ENCODE results near the gene APOBEC3F.

APOBEC3F gene

DNA sequence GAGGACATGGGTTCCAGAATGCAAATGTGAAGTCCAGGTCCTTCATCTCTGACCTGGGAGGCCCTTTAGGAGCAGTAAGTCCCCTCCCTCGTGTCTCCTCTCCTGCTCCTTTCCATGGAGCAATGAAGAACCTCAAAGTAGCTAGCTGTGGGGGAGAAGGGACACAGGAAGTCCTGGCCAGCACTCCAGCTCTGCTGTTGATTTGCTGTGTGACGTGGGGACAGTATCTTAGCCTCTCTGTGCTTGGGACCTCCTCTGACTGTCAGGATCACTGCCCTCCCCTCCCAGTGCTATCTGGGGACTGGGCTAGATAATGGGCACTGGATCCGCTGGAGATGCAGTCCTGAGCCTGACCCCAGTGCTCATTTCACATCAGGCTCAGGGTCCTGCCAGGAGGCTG is 55.3 kb downstream of the APOBEC3F start:
- ChIA-PET CTCF (no interaction called here), POLR2A (no interaction called here)
- TF ChIP-seq, protein P1, sequence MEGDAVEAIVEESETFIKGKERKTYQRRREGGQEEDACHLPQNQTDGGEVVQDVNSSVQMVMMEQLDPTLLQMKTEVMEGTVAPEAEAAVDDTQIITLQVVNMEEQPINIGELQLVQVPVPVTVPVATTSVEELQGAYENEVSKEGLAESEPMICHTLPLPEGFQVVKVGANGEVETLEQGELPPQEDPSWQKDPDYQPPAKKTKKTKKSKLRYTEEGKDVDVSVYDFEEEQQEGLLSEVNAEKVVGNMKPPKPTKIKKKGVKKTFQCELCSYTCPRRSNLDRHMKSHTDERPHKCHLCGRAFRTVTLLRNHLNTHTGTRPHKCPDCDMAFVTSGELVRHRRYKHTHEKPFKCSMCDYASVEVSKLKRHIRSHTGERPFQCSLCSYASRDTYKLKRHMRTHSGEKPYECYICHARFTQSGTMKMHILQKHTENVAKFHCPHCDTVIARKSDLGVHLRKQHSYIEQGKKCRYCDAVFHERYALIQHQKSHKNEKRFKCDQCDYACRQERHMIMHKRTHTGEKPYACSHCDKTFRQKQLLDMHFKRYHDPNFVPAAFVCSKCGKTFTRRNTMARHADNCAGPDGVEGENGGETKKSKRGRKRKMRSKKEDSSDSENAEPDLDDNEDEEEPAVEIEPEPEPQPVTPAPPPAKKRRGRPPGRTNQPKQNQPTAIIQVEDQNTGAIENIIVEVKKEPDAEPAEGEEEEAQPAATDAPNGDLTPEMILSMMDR (IDR thresholded peaks at IDR 0.05; ENCODE audit: control extremely low read depth, extremely low read depth, low read depth, missing control alignments), result no peak
- DNase-seq (ENCODE audit: extremely low spot score), result no peak

DNA sequence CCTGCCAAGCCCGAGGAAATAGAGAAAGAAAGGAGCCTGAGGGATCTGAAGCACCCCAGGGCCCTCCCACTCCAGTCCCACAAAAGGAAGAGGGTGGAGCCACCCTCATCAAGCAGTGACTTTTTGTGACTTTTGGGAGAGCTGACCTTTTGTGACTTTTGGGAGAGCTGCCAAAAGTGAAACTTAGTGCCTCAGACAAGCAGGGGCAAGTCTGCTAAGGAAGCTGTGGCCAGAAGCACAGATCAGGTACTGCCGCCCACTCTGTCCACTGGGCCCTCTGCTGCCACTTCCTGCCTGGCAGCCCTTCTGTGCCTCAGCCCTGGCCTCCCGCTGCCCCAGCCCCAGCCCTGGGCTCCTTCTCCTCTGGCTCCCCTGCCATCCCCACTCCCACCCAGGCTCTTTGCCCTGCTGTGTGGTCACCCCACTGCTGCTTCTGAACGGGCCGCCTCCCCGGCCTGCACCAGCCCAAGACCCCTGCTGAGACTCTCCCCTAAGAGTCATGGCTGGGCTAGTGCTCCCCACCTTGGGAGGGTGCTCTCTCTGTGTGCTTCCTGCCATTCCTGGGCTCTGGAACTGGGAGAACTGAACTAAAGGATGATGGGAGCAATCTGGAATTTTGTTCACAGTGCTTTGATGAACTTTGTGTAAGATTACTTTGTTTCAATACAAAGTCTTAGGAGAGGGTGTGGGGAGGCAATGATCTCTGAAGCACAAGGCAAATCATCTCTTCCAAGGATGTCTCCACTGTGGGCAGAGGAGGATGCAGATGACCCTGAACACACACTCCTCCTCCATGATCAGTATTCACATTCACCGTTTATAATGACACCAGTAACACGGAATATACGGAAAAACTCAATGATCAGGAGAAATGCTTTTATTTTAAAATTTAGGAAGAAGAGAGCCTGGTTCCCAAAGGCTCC is 56.7 kb downstream of the APOBEC3F start, which contains the start of gene APOBEC3H:
Gene APOBEC3H, plus strand, starts transcription at position 147 of the 923 bp plus-strand sequence. CDS start 3,035 bp downstream, outside the sequence.
- CTCF ChIA-PET, result interaction anchor here (0.9 to 2.3 kb wide), 9 partner anchors 14 to 227 kb away, joined by 3 to 11 read pairs (median 3); no protein-coding TSS in a partner anchor
- TF ChIP-seq, protein P1 (IDR thresholded peaks at IDR 0.05; ENCODE audit: control extremely low read depth, extremely low read depth, low read depth, missing control alignments), result no peak
- POLR2A ChIA-PET, result no interaction called here
- DNase-seq (ENCODE audit: extremely low spot score), result peak; percentile 55

DNA sequence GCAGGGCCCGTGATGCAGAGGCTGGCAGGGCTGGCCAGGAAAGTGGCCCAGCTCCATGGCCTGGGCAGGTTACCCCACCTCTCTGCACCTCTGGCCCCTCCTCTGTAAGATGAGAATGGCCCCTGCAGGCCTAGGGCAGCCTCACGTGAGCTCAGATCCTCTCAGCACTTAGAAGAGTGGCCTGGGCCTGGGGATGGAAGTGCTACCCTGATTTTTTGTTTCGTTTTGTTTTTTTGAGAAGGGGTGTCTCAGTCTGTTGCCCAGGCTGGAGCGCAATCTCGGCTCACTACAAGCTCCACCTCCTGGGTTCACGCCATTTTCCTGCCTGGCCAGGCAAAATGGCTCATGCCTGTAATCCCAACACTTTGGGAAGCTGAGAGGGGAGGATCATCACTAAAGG is 57.4 kb downstream of the APOBEC3F start:
- TF ChIP-seq, protein P1 (IDR thresholded peaks at IDR 0.05; ENCODE audit: control extremely low read depth, extremely low read depth, low read depth, missing control alignments), result no peak
- ChIA-PET CTCF (interaction anchor here (0.9 to 2.3 kb wide), 11 partner anchors 13 to 228 kb away, joined by 3 to 11 read pairs (median 3); no protein-coding TSS in a partner anchor), POLR2A (interaction anchor here (0.6 kb wide), 1 partner anchor 1032 kb away, joined by 6 read pairs; no protein-coding TSS in a partner anchor)
- peak; percentile 62 for DNase-seq (ENCODE audit: extremely low spot score)

DNA sequence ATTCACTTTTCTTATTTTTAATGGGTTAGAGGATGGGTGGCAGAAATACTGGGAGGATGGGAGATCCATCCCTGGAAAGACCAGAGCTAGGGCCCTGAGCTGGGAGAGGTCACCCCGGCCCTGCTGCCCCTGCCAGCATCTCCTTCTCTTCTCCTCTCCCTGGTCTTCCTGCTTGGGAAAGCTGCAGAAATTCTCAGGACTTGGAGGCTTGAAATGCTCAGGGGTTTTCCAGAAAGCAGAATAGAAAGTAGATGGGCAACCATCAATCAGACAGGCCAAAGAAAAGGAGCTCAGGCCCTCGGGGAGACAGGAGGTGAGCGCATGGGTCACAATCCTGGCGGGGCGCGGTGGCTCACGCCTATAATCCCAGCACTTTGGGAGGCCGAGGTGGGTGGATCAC is 57.9 kb downstream of the APOBEC3F start:
- DNase-seq (ENCODE audit: extremely low spot score), result peak; percentile 23
- ChIA-PET CTCF (interaction anchor here (0.9 to 2.3 kb wide), 15 partner anchors 12 to 228 kb away, joined by 3 to 11 read pairs (median 3); no protein-coding TSS in a partner anchor), POLR2A (interaction anchor here (0.6 kb wide), 2 partner anchors 63 to 1032 kb away, joined by 3 to 6 read pairs; no protein-coding TSS in a partner anchor)
- TF ChIP-seq, protein P1 (IDR thresholded peaks at IDR 0.05; ENCODE audit: control extremely low read depth, extremely low read depth, low read depth, missing control alignments), result no peak

DNA sequence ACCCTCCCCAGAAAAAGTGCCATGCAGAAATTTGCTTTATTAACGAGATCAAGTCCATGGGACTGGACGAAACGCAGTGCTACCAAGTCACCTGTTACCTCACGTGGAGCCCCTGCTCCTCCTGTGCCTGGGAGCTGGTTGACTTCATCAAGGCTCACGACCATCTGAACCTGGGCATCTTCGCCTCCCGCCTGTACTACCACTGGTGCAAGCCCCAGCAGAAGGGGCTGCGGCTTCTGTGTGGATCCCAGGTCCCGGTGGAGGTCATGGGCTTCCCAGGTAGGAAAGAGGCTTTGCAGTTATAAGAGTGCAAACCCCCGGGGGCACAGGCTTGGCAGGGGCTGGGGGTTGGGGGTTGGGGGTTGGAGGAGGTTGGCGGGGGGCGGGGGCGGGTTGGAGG is 60.6 kb downstream of the APOBEC3F start:
- DNase-seq (ENCODE audit: extremely low spot score), result peak; percentile 18
- TF ChIP-seq, protein P1 (IDR thresholded peaks at IDR 0.05; ENCODE audit: control extremely low read depth, extremely low read depth, low read depth, missing control alignments), result no peak
- CTCF ChIA-PET, result interaction anchor here (1.1 kb wide), 1 partner anchor 232 kb away, joined by 3 read pairs; no protein-coding TSS in a partner anchor
- POLR2A ChIA-PET, result no interaction called here

DNA sequence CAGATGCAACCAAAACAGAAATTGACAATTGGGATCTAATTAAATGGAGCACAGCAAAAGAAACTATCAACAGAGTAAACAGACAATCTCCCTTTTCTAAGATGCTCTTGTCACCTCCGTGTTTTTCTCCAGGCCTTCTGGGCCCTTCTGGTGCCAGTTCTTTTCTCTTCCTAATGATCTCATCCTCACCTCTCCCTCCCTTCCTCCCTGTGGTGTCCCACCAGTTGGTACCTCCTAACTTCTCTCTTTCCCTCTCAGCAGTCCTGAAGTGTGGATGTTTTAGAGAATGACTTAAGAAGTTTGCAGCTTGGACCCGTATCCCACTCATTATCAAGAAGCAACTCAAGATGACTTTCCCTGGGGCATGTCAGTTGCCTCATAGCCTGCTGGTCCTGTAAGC is 62.8 kb downstream of the APOBEC3F start:
- POLR2A ChIA-PET, result no interaction called here
- TF ChIP-seq, protein P1 (IDR thresholded peaks at IDR 0.05; ENCODE audit: control extremely low read depth, extremely low read depth, low read depth, missing control alignments), result no peak
- CTCF ChIA-PET, result interaction anchor here (0.9 kb wide), 1 partner anchor 11 kb away, joined by 3 read pairs; no protein-coding TSS in a partner anchor
- DNase-seq (ENCODE audit: extremely low spot score), result no peak
